ENCODE data around the gene TMEM132A. TPM values are rescaled to one million over a fixed set of nuclear protein-coding genes. Genes with fewer than 3 reads are reported as not detected.

The TMEM132A gene
- total RNA-seq, 2 donors from 2014 or later, result not detected

DNA sequence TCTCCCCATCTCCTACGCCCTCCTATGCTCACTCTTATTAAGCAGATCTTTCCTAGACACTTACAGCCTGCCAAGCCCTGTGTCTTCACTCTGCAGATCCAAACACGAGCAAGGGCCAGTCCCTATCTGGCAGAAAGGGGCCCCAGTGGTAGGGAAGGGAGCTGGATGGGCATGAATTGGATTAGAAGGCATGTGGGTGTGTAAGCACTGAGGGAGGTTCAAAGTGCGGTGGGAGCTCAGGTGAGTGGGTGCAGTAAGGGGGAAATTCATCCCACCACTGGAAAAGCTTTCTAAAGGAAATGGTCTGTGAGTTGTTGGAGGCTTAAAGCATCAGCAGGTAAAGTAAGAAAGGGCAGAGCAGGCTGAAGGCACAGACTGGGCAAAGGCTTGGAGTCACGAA lies 5.5 kb downstream of the TMEM132A start:
- H3K36me3 Mint-ChIP-seq (ENCODE audit: low read depth), result peaks cover 3% of the 10 kb centered on the region
- H3K4me3 Mint-ChIP-seq, result peak overlapping the region; percentile 65
- no peak for DNase-seq
- no peak for ATAC-seq
- peaks cover 44% of the 10 kb centered on the region for H3K27me3 Mint-ChIP-seq
- no peak overlapping the region for H3K27ac Mint-ChIP-seq
- H3K4me1 Mint-ChIP-seq, result peaks cover 5% of the 10 kb centered on the region
- H3K9me3 ChIP-seq (ENCODE audit: control insufficient read depth, low read length, poor library complexity, severe bottlenecking), result no peaks in the 10 kb centered on the region

DNA sequence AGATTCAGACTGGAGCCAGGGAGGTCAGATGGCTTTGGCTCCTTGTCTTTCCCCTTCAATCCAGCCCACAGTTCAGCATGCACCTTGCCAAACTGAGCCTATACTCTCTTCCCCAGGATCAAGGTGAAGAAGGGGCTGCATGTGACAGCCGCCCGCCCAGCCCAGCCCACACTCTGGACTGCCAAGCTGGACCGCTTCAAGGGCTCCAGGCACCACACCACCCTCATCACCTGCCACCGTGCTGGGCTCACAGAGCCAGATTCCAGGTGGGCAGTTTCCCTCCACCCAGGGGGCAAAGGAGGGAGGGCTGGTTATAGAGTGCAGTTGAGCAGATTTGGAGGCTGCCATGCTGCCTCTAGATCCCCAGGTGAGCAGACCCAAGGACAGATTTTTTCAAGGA lies 6.1 kb downstream of the TMEM132A start:
- no peak for DNase-seq
- Mint-ChIP-seq H3K36me3 (ENCODE audit: low read depth) (peaks cover 3% of the 10 kb centered on the region), H3K27ac (no peak overlapping the region), H3K4me3 (no peak overlapping the region), H3K27me3 (peaks cover 39% of the 10 kb centered on the region), H3K4me1 (peaks cover 2% of the 10 kb centered on the region)
- ATAC-seq, result no peak
- no peaks in the 10 kb centered on the region for H3K9me3 ChIP-seq (ENCODE audit: control insufficient read depth, low read length, poor library complexity, severe bottlenecking)

DNA sequence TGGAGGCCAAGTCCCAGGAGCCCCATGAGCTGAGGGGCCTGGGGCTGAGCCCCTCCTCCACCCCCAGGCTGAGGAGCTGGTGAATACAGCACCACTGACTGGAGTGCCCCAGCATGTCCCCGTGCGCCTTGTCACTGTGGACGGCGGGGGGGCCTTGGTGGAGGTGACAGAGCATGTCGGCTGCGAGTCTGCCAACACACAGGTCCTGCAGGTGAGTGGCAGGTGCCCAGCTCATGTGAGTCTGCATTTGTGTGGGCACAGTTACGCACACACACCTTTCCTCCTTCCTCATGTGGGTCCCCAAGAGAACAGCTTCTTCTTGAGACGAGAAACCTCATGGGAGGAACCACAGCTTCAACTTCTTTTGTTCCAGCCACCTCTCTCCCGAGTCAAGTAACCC lies 7.7 kb downstream of the TMEM132A start:
- H3K27ac Mint-ChIP-seq, result no peak overlapping the region
- peaks cover 3% of the 10 kb centered on the region for H3K36me3 Mint-ChIP-seq (ENCODE audit: low read depth)
- H3K4me1 Mint-ChIP-seq, result no peaks in the 10 kb centered on the region
- ATAC-seq (peak; percentile 61), DNase-seq (no peak)
- H3K9me3 ChIP-seq (ENCODE audit: control insufficient read depth, low read length, poor library complexity, severe bottlenecking), result no peaks in the 10 kb centered on the region
- no peak overlapping the region for H3K4me3 Mint-ChIP-seq
- peaks cover 25% of the 10 kb centered on the region for H3K27me3 Mint-ChIP-seq

DNA sequence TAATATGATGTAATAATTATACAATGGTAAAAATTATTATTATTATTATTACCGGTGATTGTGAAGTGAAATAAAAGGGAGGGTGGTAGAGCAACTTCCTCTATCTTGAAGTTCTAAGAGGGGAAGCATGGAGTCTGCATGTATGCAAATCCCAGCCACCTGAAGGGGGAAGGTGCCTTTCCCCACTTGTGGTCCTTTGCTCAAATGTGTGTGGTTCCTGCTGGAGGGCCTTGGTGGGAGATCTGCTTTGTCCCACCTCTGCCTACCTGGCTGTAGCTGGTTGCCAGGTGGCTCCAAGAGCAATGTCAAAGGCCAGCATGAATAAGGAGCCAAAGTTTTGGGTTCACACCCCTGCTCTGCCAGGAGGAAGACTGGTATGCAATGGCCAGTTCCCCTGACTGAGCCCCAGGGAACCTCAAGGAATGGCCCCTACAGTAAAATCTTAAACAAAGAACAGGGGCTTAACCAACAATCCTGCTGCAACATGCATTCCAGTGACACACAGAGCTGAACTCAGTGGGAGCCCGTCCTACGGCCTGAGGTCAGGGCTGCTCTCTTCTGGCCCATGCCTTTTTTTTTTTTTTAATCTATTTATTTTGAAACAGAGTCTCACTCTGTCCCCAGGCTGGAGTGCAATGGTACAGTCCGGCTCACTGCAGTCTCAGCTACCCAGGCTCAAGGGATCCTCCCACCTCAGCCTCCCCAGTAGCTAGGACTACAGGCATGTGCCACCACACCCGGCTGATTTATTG lies 8.5 kb downstream of the TMEM132A start:
- no peak overlapping the region for H3K27ac Mint-ChIP-seq
- H3K36me3 Mint-ChIP-seq (ENCODE audit: low read depth), result peaks cover 3% of the 10 kb centered on the region
- no peaks in the 10 kb centered on the region for H3K4me1 Mint-ChIP-seq
- H3K27me3 Mint-ChIP-seq, result peaks cover 17% of the 10 kb centered on the region
- DNase-seq, result no peak
- H3K9me3 ChIP-seq (ENCODE audit: control insufficient read depth, low read length, poor library complexity, severe bottlenecking), result no peaks in the 10 kb centered on the region
- no peak overlapping the region for H3K4me3 Mint-ChIP-seq
- peak; percentile 48 for ATAC-seq

DNA sequence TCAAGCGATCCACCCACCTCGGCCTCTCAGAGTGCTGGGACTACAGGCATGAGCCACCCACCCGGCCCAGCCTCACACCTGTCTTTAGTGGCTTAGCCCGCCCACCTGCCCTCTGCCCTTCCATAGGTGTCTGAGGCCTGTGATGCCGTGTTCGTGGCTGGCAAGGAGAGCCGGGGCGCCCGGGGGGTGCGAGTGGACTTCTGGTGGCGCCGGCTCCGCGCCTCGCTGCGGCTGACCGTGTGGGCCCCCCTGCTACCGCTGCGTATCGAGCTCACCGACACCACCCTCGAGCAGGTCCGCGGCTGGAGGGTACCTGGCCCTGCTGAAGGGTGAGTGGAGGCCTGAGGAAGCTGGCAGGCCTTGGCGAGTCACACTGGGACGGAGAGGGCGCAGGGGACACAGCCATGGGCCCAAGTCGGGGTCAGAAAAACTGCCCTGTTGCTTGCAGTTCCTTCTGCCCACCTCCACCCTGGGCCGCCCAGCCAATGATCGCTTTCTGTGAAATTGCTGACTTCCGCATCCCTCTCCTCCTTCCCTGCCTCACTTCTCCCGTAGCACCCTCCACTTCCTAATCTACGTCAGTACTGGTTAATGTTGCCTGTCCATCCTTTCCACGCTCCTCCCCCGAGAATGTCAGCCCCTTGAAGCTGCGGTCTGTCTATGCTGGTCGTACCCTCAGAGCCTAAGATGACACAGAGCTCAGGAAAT lies 9.3 kb downstream of the TMEM132A start:
- Mint-ChIP-seq H3K4me1 (peaks cover 6% of the 10 kb centered on the region), H3K4me3 (no peak overlapping the region), H3K36me3 (ENCODE audit: low read depth) (peaks cover 3% of the 10 kb centered on the region), H3K27ac (no peak overlapping the region), H3K27me3 (peaks cover 16% of the 10 kb centered on the region)
- no peaks in the 10 kb centered on the region for H3K9me3 ChIP-seq (ENCODE audit: control insufficient read depth, low read length, poor library complexity, severe bottlenecking)
- ATAC-seq (no peak), DNase-seq (no peak)

DNA sequence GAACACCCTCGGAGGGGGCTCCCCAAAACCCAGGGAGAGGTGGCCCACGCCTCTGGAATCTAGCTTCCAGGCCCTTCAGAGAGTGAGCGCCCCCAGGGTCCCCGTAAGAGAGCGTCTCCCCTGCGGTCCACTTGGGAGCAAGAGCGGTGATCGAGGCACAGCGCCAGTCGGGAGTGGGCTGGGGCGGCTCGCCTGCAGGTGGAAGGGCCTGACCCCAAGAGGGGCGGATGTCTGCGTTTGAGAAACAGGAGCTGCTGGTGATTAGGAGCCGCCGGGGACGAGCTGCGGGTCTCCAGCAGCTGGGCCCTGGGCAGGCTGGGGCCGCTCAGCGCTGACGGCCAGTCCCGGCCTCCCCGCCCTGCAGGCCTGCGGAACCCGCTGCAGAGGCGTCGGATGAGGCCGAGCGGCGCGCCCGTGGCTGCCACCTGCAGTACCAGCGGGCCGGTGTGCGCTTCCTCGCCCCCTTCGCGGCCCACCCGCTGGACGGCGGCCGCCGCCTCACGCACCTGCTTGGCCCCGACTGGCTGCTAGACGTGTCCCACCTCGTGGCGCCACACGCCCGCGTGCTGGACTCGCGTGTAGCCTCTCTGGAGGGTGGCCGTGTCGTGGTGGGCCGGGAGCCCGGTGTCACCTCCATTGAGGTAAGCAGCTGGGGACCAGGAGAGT lies 10.0 kb downstream of the TMEM132A start:
- ATAC-seq, result no peak
- Mint-ChIP-seq H3K4me1 (peaks cover 7% of the 10 kb centered on the region), H3K36me3 (ENCODE audit: low read depth) (peaks cover 3% of the 10 kb centered on the region), H3K27ac (no peak overlapping the region), H3K27me3 (peaks cover 14% of the 10 kb centered on the region), H3K4me3 (no peak overlapping the region)
- H3K9me3 ChIP-seq (ENCODE audit: control insufficient read depth, low read length, poor library complexity, severe bottlenecking), result no peaks in the 10 kb centered on the region
- DNase-seq, result no peak

DNA sequence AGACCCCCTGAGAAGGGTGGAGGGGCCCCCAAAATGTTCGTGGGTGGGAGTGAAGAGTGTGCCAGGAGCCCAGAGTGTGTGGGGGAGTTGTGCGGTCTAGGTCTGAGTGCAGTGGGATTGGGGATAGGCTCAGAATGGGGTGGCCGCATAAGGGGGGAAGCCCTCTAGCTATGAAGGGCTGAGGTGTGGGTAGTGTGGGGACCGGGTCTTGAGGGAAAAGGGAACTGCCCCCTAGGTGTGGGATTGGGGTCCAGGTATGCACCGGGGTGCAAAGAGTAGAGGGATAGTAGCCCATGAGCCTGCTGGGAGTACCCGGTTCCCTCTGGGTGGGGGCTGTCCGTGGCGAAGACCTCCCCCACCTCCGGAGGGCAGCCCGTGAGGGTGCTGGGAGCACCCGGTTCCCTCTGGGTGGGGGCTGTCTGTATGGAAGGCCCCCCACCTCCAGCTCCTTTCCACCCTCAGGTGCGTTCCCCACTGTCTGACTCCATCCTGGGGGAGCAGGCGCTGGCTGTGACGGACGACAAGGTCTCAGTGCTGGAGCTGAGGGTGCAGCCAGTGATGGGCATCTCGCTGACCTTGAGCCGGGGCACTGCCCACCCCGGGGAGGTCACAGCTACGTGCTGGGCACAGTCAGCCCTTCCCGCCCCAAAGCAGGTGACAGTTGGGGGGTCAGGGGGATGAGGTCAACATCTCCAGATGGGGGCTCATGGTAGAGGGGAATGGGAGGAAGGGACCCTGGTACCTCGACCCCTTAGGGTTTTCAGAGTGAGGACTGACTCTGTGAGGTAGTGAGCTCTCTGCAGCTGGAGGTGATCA lies 10.7 kb downstream of the TMEM132A start:
- DNase-seq (no peak), ATAC-seq (no peak)
- H3K27me3 Mint-ChIP-seq, result peaks cover 7% of the 10 kb centered on the region
- peaks cover 8% of the 10 kb centered on the region for H3K4me1 Mint-ChIP-seq
- H3K27ac Mint-ChIP-seq, result no peak overlapping the region
- no peak overlapping the region for H3K4me3 Mint-ChIP-seq
- no peaks in the 10 kb centered on the region for H3K36me3 Mint-ChIP-seq (ENCODE audit: low read depth)
- H3K9me3 ChIP-seq (ENCODE audit: control insufficient read depth, low read length, poor library complexity, severe bottlenecking), result no peaks in the 10 kb centered on the region

DNA sequence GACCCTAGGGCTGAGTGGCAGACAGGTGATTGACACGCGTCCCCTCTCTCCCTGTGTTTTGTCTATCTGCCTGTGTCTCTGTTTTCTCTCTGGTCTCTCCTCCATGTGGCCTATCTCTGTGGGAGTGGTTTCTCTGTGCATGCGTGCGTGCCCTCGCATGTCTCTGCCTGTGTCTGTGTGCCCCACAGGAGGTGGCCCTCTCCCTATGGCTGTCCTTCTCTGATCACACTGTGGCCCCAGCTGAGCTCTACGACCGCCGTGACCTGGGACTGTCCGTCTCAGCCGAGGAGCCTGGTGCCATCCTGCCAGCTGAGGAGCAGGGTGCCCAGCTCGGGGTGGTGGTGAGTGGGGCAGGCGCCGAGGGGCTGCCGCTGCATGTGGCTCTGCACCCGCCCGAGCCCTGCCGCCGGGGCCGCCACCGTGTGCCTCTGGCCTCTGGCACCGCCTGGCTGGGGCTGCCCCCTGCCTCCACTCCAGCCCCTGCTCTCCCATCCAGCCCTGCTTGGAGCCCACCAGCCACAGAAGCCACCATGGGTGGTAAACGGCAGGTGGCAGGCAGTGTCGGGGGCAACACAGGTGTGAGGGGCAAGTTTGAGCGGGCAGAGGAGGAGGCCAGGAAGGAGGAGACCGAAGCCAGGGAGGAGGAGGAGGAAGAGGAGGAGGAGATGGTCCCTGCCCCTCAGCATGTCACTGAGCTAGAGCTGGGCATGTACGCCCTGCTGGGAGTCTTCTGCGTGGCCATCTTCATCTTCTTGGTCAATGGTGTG lies 11.6 kb downstream of the TMEM132A start:
- H3K4me3 Mint-ChIP-seq, result no peak overlapping the region
- no peaks in the 10 kb centered on the region for H3K36me3 Mint-ChIP-seq (ENCODE audit: low read depth)
- peaks cover 4% of the 10 kb centered on the region for H3K27me3 Mint-ChIP-seq
- H3K4me1 Mint-ChIP-seq, result peaks cover 11% of the 10 kb centered on the region
- no peaks in the 10 kb centered on the region for H3K9me3 ChIP-seq (ENCODE audit: control insufficient read depth, low read length, poor library complexity, severe bottlenecking)
- ATAC-seq, result no peak
- no peak for DNase-seq
- H3K27ac Mint-ChIP-seq, result no peak overlapping the region

DNA sequence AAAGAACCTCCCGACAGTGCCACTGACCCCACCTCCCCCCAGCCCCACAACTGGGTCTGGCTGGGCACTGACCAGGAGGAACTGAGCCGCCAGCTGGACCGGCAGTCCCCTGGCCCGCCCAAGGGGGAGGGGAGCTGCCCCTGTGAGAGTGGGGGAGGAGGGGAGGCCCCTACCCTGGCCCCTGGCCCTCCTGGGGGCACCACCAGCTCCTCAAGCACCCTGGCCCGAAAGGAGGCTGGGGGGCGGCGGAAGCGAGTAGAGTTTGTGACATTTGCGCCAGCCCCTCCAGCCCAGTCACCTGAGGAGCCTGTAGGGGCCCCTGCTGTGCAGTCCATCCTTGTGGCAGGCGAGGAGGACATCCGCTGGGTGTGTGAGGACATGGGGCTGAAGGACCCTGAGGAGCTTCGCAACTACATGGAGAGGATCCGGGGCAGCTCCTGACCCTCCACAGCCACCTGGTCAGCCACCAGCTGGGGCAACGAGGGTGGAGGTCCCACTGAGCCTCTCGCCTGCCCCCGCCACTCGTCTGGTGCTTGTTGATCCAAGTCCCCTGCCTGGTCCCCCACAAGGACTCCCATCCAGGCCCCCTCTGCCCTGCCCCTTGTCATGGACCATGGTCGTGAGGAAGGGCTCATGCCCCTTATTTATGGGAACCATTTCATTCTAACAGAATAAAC lies 12.3 kb downstream of the TMEM132A start:
- Mint-ChIP-seq H3K4me3 (no peak overlapping the region), H3K27ac (no peak overlapping the region), H3K27me3 (peaks cover 4% of the 10 kb centered on the region), H3K4me1 (peaks cover 11% of the 10 kb centered on the region), H3K36me3 (ENCODE audit: low read depth) (no peaks in the 10 kb centered on the region)
- ATAC-seq, result no peak
- no peak for DNase-seq
- H3K9me3 ChIP-seq (ENCODE audit: control insufficient read depth, low read length, poor library complexity, severe bottlenecking), result no peaks in the 10 kb centered on the region

DNA sequence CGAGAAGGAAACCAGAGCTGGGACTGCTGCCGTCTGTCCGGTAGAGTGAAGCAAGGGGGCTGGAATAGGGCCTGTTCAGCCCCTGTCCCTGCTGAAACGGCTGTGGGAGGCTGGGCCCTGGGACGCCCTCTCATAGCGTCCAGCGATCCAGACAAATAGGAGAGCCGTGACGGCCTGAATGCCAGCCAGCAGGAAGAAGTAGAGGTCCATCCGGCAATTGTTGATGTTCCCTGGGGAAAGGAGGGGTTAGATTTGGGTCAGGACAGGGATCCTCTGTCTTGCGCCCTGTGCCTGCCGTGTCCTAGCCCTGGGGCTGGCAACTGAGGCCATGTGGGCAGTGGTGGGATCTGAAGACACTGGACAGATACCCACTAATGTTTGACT lies 12.9 kb downstream of the TMEM132A start:
- Mint-ChIP-seq H3K4me3 (no peak overlapping the region), H3K4me1 (peaks cover 11% of the 10 kb centered on the region), H3K36me3 (ENCODE audit: low read depth) (no peaks in the 10 kb centered on the region), H3K27me3 (peaks cover 4% of the 10 kb centered on the region), H3K27ac (no peak overlapping the region)
- ATAC-seq, result no peak
- H3K9me3 ChIP-seq (ENCODE audit: control insufficient read depth, low read length, poor library complexity, severe bottlenecking), result no peaks in the 10 kb centered on the region
- DNase-seq, result no peak

DNA sequence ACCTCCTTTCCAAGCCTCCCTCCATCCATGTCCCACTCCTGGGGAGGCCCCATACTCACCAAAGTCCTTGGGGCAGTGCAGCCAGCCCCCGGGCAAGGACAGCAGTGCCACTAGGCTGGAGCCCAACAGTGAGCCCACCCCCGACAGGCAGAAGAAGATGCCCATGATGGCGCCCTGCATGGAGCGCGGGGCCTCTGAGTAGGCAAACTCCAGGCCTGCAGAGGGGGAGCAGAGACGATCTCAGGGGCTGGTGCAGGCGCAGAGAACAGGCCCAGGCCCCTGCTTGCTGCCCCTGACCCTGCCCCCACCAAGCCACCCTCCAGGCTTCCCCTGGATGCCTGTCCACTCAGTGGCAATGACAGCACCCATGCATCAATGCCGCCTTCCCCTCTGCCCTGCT lies 13.6 kb downstream of the TMEM132A start:
- no peak overlapping the region for H3K4me3 Mint-ChIP-seq

DNA sequence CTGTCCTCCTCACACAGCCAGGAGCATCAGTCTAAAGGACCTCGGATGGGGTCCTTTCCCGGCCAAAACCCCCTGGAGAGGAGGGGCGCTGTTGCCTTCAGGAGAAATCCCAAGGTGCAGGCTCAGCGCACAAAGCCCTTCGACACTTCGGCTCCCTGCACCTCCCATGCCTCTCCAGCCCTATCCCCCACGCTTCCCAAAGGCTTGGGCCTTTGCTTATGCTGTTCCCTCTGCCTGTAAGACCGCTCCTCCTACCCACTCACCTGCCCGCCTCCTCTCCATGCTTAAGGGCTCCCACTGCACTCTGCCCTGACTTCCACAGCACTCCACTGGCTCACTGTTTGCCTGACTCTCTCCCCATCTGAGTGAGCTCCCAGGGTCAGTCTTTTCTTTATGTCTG lies 14.2 kb downstream of the TMEM132A start:
- no peak for DNase-seq
- Mint-ChIP-seq H3K27ac (peak overlapping the region; percentile 71), H3K4me1 (peaks cover 11% of the 10 kb centered on the region), H3K4me3 (no peak overlapping the region), H3K27me3 (peaks cover 4% of the 10 kb centered on the region), H3K36me3 (ENCODE audit: low read depth) (no peaks in the 10 kb centered on the region)
- H3K9me3 ChIP-seq (ENCODE audit: control insufficient read depth, low read length, poor library complexity, severe bottlenecking), result no peaks in the 10 kb centered on the region
- ATAC-seq, result no peak

More for the DNA sequence above, 13.6 kb downstream of the TMEM132A start:
- H3K4me1 Mint-ChIP-seq, result peaks cover 11% of the 10 kb centered on the region
- H3K9me3 ChIP-seq (ENCODE audit: control insufficient read depth, low read length, poor library complexity, severe bottlenecking), result no peaks in the 10 kb centered on the region
- no peaks in the 10 kb centered on the region for H3K36me3 Mint-ChIP-seq (ENCODE audit: low read depth)
- peaks cover 4% of the 10 kb centered on the region for H3K27me3 Mint-ChIP-seq
- H3K27ac Mint-ChIP-seq, result peak overlapping the region; percentile 71
- ATAC-seq (no peak), DNase-seq (no peak)
